HG03108 (cell line): ENCODE data around the gene C1D.
A peak's percentile ranks its signal among the peaks of the same experiment; 100 is the strongest.

Experiments
- ATAC-seq: cut with Tn5 transposase; IDR thresholded peaks from one replicate; pipeline ENCODE4 v1.9.1; 2021; ENCODE audit warnings: moderate library complexity; ENCODE audit not compliant: unreplicated experiment

Gene C1D

DNA sequence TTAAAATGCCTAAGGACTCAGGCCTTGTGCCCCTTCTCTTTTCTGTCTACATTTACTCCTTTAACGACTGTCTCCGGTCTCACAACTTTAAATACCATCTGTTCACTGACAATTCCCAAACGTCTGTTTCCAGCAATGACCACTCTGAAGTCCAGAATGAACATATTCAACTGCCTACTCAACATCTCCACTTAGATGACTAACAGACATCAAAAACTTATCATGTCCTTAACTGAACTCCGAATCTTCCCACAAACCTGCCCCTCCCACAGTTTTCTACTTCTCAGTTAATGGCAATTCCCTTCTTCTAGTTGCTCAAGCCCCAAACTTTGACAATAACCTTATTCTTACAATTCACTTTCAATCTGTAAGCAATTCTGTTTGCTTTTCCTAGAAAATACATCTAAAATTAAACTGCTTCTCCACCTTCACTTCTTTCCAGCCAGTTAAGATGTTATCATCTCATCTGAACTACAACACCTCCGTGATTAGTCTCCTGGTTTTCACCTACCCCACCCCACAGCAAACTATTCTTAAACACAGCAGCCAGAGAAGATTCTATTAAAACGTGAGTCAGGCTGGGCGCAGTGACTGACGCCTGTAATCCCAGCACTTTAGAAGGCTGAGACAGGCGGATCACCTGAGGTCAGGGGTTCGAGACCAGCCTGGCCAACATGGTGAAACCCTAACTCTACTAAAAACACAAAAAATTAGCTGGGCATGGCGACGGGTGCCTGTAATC, 2.8 kb downstream of the C1D start:
- no peak for ATAC-seq

DNA sequence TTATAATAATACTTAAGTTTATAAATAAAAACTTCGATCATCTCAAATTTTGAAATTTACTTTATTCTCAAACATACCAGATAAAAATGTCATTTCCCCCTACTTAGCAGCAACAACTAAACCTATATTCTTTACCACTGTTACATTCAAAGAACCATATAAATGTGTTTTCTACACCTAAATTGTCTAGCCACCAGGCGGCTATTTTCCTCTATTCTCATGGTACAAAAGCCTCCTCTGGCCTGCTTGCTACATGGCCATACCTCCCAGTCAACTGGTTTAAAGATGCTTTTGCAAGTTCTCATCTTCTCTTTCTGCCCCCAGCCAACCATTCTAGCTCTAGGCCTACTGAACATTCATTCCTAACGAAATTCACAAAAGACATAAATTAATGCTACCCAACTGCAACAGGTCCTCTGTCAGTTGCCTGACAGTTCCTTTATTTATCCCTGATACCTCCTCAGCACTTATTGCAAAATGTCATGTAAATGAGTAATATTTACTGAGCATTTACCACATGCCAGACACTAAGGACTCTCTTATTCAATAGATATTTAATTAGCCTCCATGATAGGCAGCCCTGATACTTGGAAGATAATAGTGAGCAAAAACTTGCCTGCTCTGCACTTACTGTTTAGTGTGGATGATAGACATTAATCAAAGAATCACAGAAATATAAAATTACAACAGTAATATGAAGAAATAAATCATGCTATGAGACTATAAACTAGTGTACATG, 5.0 kb downstream of the C1D start:
- ATAC-seq, result no peak

DNA sequence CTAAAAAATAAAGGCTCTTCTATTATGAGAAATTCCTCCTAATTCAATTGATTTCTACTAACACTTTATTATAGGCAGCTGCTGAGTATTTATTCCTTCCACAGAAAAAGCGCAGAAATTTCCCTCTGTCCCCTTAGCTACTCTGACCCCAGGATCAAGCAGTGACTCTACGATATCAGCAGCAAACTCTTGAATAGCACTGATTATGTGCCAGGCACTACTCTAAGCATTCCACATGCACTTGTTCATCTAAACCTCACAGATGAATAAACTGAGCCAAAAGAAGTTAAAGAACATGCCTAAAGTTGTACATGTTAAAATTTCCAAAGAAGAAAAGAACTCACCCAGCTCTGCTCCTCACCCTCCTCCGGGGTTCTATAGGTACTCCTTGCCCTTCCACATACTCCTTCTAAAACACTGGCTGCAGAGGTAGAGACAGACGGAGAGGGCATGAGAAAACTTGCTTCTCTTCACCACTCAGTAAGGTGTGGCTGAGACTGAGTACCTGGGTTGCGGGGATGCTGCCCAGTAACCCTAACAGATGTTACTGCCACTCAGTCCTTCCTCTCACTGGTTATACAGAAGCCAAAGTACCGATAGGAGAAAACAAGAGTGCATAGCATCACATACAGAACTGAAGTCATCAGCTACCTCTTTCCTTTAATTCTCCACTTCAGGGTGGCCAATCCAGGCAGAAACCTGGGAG, 9.9 kb downstream of the C1D start:
- no peak for ATAC-seq

DNA sequence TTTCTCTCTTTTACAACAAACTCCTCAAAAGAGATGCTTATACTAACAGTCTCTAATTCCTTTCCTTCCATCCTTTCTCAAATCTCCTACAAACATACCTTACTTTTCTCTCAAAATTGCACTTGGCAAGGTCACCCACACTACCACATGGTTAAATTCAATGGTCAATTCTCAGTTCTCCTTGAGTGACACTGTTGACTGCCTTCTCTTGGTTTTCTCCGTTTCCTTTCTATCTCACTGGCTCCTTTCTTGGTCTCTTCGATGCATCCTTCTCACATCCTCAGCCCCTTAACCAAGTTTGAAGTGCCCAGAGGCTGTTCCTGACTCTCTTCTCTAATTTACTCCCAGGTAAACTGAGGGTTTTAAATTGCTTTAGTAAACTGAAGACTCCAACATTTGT, 12.5 kb downstream of the C1D start:
- no peak for ATAC-seq

DNA sequence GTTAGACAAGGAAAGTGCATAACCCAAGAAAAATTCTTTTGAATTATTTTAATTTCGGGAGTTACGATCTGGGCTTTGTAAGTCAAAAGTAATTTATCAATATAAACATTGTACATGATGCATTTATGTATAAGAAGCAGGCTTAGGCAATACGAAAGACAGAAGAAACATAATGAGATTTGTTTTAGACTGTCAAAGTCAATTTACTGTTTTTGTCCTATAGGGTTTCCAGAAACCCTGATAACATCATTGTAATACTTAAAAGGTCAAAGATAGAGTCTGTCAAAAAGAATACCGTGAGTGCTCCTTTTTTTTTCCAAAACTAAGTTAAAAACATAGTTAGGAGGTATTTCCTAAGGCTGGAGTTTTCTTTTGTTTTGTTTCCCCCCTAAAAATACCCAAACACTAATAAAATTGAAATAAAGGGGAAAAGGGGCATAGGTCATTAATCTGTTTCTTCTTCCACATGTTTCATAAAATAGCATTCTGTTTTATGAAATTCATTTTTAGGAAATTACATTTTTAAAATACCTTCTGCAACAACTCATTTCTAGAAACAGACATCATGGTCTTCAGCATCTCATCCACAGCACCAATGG, 16.1 kb downstream of the C1D start:
- ATAC-seq, result no peak

DNA sequence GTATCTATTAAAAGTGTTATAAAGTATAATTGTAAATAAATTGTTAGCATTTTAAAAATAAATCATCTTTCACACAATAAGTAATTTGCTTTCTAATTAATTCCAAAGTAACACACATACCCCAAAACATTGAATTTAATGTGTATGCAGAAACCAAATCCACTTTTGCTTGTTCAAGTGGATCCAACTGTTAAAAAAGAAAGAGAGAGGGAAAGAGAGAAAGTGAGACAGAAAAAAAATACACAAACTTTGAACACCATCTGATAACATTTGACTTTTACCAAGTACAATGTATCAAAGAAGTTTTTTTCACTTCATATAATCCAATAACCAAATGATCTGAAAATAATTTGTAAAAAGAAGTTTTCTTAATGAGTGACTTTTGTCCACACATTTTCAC, 16.6 kb downstream of the C1D start:
- no peak for ATAC-seq

DNA sequence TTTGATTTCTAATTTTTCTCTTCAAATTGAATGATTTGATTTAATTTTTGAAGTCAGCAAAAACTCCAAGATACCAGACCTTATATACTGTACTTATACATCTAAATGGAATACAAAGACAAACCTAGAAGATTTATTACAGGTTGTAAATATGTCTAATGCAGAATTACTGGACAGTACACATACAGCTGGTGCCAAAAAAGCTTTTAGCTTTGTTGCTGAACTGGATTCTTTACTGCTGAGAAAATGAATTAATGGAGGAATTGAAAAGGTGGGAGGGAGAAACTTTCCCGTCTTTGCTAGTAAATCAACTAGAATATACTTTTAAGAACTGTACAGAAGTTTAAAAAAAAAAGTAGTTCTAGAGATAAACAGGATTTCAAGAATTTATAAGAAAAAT, 17.5 kb downstream of the C1D start:
- ATAC-seq, result no peak

DNA sequence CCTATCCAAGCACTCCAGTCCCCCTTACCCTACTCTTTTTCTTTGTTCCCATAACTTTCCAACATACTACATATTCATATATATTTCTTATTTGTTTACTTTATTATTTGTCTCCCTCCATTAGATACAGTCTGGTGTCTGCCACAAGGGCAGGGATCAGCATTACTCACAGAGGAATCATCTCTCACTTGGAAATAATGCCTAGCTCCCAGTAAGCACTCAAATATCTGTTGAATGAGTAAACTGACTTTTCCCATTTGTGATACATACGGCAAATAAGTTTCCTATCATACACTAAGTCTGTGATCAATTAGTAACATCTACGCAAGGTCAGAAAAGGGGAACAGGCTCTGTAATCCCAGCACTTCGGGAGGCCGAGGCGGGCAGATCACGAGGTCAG, 18.7 kb downstream of the C1D start:
- ATAC-seq, result no peak

DNA sequence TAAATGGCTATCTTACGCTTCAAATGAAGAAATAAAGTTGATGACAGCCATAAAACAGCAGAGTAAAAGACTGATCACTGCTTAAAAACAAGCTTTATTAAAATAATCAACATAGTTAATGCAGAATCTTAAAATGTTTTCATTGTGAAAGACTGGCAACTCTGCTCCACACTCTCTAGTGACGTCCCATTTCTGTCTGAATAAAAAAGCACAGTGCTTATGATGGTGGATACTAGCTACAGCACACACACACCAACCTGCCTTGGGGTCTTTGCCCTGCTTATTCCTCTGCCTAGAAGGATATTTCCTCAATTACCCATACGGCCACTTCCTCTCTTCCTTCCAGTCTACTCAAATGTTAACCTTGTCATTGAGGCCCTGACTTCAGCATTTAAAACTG, 19.1 kb downstream of the C1D start:
- ATAC-seq, result no peak

DNA sequence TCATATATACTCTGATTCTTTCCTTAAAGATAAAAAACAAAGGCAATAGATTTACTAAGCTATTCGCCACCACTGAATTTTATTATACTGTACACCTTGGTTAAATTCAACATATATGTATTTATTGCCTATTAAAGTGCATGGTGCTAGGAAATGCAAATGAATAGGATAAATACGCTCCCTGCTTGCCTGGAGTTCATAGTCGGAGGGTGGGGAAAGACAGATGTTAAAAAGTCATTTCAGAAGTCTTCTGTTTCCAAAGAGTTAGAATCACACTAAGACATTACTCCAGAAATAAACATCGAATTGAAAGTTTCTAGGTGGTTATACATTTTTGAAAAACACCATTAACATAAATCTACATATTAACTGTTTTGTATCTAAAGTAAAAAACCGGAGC, 19.8 kb downstream of the C1D start:
- no peak for ATAC-seq

DNA sequence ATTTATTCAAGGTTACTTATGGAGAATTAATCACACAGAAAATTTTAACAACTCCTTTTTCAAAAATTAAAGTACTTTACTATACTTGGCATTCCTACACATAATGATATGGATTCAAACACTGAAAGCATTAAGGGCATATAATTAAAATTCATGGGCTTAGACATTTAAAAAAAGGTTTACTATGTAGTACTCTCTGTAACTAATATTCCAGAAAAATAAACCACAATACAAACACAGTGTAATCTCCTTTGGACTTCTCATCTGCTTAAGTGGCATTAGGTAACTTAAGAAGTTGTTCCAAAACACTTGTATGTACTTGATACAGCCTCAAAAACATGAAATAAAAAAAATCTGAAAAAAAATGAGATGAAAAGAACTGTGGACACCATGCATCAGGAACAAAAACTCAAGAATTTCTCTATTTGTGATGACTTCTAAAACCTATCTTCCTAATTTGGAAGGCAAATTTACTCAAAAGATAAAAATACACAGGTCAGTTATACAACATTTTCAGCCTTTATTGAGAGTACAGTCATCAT, 21.0 kb downstream of the C1D start:
- ATAC-seq, result no peak

DNA sequence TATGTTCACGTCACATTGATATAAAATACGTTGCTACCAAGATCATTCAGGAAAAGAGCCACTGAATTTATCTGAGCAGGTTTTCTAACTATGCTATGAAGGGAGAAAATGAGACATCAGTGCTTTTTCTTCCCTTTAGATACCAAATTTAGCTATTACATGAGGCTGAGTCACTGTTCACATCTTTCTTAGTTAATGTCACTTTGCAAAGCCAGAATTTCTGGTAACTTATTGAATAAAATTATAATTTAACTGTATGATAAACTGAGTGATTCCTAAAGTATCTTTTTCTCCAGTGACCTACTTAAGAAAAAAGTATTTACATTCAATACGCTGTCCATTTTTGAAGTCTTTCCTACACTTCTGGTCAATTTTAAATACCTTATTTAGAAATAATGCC, 22.7 kb downstream of the C1D start:
- ATAC-seq, result no peak

DNA sequence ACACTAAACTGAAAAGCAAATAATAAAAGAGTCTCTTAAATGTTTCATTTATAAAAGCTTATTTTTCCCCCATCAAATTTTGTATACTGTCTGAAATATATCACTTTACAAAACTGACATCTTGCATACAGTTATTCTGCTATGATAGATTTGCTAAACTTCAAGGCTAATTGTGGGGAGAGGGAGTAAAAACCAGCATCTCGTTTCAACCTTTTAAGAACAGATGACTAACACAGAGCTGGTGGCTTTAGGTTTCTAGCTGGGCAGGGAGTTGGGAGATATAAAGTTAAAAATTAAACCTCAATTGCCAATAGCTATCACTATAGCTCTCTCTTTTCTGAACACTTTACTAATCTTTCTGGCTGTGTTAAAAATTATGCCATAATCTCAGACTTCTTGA, 23.5 kb downstream of the C1D start:
- no peak for ATAC-seq

DNA sequence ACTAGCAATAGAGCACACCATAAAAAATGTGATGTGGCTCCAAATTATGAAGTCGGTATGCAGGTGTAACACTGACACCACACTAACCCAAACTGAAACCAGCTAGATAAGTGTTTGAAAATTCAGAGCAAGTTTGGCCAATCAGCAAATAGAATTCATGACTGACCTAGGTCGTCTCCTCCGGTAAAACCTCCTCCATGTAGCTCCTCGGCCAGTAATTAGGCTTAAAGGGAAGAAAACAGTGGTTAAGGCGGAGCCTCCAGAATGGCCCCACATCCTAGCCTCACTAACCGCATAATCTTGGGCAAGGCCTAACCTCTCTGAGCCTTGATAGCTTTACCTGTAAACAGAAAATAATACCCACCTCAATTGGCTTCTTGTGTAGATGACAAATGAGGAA, 30.1 kb downstream of the C1D start:
- no peak for ATAC-seq

DNA sequence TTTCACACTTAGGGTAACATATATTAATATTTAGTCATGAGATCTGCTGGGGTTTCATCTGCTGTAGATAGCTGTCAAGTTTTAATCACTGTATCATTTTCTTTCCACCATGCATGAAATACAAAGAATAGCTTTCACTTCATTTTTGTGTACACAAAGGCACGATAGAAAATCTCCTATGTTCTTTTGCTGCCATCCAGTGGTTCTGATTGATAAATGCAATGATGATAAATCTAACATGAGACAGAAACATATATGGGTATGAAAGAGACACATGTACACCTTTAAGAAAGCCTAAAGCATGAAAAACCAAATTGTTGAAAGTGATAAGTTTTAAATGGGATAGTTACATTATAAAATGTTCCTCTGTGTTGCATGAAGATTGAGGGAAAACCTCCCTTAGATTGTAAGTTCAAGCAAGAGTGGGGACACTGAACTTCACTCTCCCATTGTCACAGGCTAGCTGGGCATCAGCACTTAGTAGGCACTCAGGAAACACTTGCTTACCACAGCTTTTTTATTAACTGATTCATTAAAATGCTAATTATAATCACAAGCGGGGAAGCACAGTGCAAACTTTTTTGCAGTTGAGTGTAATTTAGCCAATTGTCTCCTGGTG, 31.2 kb downstream of the C1D start:
- ATAC-seq, result peak; percentile 73

DNA sequence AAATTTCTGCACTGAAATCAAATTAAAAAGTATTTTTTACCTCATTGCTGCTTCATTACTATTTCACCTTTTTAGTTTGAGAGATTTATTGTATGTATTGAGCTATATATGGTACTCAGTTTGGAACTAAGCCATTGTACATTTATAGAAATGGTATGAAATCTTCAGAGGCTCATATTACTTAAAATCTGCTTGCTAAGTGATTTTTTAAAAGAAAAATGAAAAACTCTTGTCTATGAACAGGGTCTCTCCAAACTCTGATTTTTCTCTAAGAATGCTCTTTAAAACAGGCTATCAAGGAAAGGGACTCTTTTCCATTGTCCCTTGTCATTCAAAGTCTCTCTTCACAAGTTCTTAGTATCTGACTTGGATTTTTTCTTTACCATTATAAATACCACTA, 31.8 kb downstream of the C1D start:
- ATAC-seq, result no peak

DNA sequence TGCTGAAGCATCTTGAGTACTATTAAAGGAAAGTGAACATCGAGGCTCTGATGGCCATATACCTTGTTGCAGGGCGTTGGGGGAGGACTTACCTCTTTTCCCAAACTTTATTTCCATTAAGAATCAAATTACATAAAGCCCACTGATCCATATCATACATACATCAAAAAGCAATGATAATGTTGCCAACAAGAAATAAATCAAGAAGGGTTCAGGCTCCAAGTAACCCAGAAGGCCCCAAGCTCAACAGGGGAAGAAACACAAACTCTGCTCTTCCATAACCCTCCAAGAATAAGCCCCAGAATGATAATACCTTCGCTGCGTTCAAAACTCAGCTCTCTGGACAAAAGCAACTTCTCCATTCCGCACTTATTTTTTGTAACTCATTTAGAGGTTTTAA, 32.3 kb downstream of the C1D start:
- ATAC-seq, result no peak

DNA sequence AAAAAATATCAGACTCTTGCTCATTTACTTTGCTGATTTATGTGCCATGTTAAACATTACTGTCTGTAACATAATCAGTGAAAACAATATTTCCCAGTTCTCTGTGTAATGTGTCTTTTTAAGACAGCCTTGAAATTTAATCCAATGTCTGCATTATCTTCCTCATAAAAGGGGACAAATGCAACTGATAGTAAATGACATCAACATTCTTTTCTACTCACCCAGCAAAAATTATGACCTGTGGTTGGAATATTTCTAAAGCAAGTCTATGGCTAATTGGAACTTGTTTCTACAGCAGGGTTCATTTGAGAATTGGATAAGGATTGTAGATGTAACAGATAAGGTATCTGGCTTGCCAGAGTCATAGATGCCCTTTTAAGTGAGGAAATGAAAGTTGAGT, 34.8 kb downstream of the C1D start:
- ATAC-seq, result no peak

DNA sequence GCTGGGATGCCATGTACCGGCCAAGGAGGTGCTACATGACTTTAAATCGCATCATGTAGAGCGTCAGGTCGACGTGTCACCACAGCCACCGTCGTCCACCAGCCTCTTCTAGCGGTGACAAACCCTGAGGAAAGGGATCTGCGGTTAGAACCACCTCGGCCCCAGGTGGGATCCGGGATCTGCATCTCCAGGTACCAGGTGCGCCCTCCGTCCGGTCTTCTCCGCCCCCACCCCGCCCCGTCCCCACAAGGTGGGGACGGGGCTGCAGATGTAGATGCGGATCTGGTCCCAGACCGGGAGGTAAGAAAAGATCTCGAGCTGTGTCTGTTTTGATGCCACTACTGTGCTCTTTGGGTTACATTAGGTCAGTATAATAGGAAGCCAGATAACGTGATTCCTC, 38.4 kb downstream of the C1D start:
- no peak for ATAC-seq

DNA sequence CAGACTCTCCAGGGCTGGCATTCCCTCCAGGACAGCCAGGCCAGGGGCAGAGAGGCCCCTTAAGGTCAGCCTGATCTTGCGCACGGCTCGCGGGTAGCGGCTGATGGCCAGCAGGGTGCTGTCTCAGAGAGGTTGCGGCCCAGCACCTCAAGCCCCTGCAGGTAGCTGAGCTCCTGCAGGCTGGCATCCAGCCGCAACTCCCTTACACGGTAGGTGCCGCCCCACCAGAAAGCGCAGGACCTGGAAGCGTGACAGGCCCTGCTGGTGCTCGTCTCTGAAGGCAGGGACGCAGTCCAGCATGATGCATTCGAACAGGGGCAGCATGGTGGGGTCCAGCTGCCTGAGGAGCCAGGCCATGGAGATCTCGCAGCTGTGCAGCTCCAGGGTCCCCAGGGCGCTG, 38.9 kb downstream of the C1D start:
- ATAC-seq, result no peak

DNA sequence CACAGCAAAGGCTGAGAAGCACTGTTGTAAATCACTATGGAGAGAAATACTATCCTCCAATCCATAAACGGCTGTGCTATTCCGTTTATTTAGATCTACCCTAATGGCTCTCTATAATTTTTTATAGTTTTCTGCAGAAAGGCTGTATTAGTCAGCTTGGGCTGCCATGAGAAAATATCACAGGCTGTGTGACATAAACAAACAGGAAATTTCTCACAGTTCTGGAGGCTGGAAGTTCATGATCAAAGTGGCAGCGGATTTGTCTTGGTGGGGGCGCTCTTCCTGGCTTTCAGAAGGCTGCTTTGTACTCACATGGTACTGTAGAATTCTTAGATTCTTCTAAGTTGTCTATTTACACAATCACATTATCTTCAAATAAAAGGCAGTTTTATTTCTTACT, 44.1 kb downstream of the C1D start:
- no peak for ATAC-seq
